K562 (cell line): ENCODE data around the gene B4GALNT3. TPM values are rescaled to one million over a fixed set of nuclear protein-coding genes. Genes with fewer than 3 reads are reported as not detected.

Source experiments
- CREM ChIP-seq: IDR thresholded peaks from 2 replicates; pipeline ENCODE4 v1.6.1; 2014; ENCODE audit warnings: antibody characterized with exemption, low read depth
- EHMT2 ChIP-seq: fragments of 450-650 bp; IDR thresholded peaks from 2 replicates; pipeline ENCODE4 v1.6.1; 2018; ENCODE audit warnings: antibody characterized with exemption
- ESRRB ChIP-seq: fragments of 250-450 bp; sonication (Bioruptor Pico); IDR thresholded peaks from 2 replicates; pipeline ENCODE4 v1.5.0; 2020; ENCODE audit warnings: mild to moderate bottlenecking, moderate library complexity, borderline replicate concordance
- ETV6 ChIP-seq, 3 experiments: fragments of 150-350 bp in 1 of 3; sonication (generic) in 1 of 3; formaldehyde crosslinking in 1 of 3; IDR thresholded peaks; 2 replicates each; pipeline versions ENCODE4 v1.6.1 to v1.8.0; 2014 to 2022; ENCODE audit warnings: borderline replicate concordance in 2 of 3, low read depth in 2 of 3, antibody characterized with exemption in 1 of 3, low read length in 1 of 3, mild to moderate bottlenecking in 1 of 3, missing genetic modification reagents in 1 of 3
- FOSL1 ChIP-seq: fragments of 200-800 bp; sonication (Bioruptor generic); conservative IDR thresholded peaks from 2 replicates; pipeline ENCODE4 v1.6.1; 2016; ENCODE audit warnings: missing genetic modification characterization, missing compliant biosample characterization
- HNRNPLL ChIP-seq: fragments of 200-400 bp; formaldehyde crosslinking; IDR thresholded peaks from 2 replicates; pipeline ENCODE4 v1.6.1; 2017; ENCODE audit warnings: low read length, low read depth, mild to moderate bottlenecking; ENCODE audit not compliant: poor library complexity, severe bottlenecking
- NCOA1 ChIP-seq: fragments of 450-650 bp; IDR thresholded peaks from 2 replicates; pipeline ENCODE4 v1.6.1; 2016; ENCODE audit warnings: low read depth
- NR2C1 ChIP-seq, 2 experiments: fragments of 450-650 bp; IDR thresholded peaks; 2 replicates each; pipeline ENCODE4 v1.6.1; 2017; ENCODE audit warnings: mild to moderate bottlenecking in 2 of 2, antibody characterized with exemption in 1 of 2, inconsistent platforms in 1 of 2, missing compliant biosample characterization in 1 of 2, missing genetic modification characterization in 1 of 2
- PHB ChIP-seq: fragments of 250-450 bp; sonication (Bioruptor Pico); IDR thresholded peaks from 2 replicates; pipeline ENCODE4 v1.5.0; 2021
- PTTG1 ChIP-seq: fragments of 450-650 bp; IDR thresholded peaks from 2 replicates; pipeline ENCODE4 v1.6.1; 2016; ENCODE audit warnings: low read depth, mild to moderate bottlenecking, missing genetic modification characterization, missing compliant biosample characterization
- PURB ChIP-seq: sonication (generic); formaldehyde crosslinking; IDR thresholded peaks from 2 replicates; pipeline ENCODE4 v1.9.0; 2021; ENCODE audit warnings: low read depth, mild to moderate bottlenecking, missing genetic modification reagents
- RUNX1 ChIP-seq: sonication (generic); IDR thresholded peaks from 2 replicates; pipeline ENCODE4 v1.6.1; 2016; ENCODE audit warnings: antibody characterized with exemption, low read depth
- U2AF1 ChIP-seq: fragments of 200-400 bp; formaldehyde crosslinking; optimal IDR thresholded peaks from 2 replicates; pipeline ENCODE3; 2017; ENCODE audit warnings: mild to moderate bottlenecking, low read depth, low read length, moderate library complexity
- ZKSCAN3 ChIP-seq: fragments of 250-450 bp; sonication (Bioruptor Pico); IDR thresholded peaks from 2 replicates; pipeline ENCODE4 v1.4.0; 2020
- ZNF121 ChIP-seq: sonication (generic); formaldehyde crosslinking; conservative IDR thresholded peaks from 2 replicates; pipeline ENCODE4 v1.8.0; 2022; ENCODE audit warnings: missing genetic modification reagents
- ZNF133 ChIP-seq: fragments of 250-450 bp; sonication (Bioruptor Pico); IDR thresholded peaks from 2 replicates; pipeline ENCODE4 v1.4.0; 2020; ENCODE audit warnings: mild to moderate bottlenecking
- polyA plus RNA-seq, 8 experiments: library from polyadenylated mRNA; depleted of rRNA in 4 of 8; stranded (reverse) in 5 of 8; unstranded in 3 of 8; fragments of >200 nt; fragmentation: Nextera tagmentation in 2 of 8; fragmentation: Illumina TruSeq in 1 of 8; extraction: Ambion mirVana in 2 of 8; extraction: Trizol in 1 of 8; gene quantifications; 2 replicates each; pipeline versions ENCODE4 v1.2.1 to v1.2.3, GENCODE V29; 2011 to 2014; ENCODE audit warnings: inconsistent platforms in 1 of 8, missing spikeins in 1 of 8
- total RNA-seq, 7 experiments: library from RNA; depleted of rRNA in 6 of 7; stranded (reverse); fragments of >200 nt in 6 of 7; fragmentation: Illumina TruSeq in 2 of 7; extraction: Trizol in 2 of 7; gene quantifications; 2 replicates each; pipeline versions ENCODE4 v1.2.1 to v1.2.3, GENCODE V29; 2011 to 2021; ENCODE audit warnings: low replicate concordance in 1 of 7
- TF ChIP-seq, protein P1 (sequence below): fragments of 450-650 bp; IDR thresholded peaks from 2 replicates; pipeline ENCODE4 v1.7.0; 2016; ENCODE audit warnings: borderline replicate concordance
- TF ChIP-seq, protein P2 (sequence below): fragments of 450-650 bp; IDR thresholded peaks from 2 replicates; pipeline ENCODE4 v1.6.1; 2014; ENCODE audit warnings: low read depth, mild to moderate bottlenecking, moderate library complexity, borderline replicate concordance
- TF ChIP-seq, protein P3 (sequence below): fragments of 250-450 bp; sonication (Bioruptor Pico); IDR thresholded peaks from 2 replicates; pipeline ENCODE4 v1.8.0; 2022; ENCODE audit warnings: inconsistent platforms, mild to moderate bottlenecking, moderate library complexity, borderline replicate concordance

Gene B4GALNT3
- total and polyA plus RNA-seq, 9 of the 15 experiments (the other 6 are each of a cell fraction or from before 2014, with no cell fraction given): 0.04 to 0.36 (median 0.10) TPM; not detected in 6

DNA sequence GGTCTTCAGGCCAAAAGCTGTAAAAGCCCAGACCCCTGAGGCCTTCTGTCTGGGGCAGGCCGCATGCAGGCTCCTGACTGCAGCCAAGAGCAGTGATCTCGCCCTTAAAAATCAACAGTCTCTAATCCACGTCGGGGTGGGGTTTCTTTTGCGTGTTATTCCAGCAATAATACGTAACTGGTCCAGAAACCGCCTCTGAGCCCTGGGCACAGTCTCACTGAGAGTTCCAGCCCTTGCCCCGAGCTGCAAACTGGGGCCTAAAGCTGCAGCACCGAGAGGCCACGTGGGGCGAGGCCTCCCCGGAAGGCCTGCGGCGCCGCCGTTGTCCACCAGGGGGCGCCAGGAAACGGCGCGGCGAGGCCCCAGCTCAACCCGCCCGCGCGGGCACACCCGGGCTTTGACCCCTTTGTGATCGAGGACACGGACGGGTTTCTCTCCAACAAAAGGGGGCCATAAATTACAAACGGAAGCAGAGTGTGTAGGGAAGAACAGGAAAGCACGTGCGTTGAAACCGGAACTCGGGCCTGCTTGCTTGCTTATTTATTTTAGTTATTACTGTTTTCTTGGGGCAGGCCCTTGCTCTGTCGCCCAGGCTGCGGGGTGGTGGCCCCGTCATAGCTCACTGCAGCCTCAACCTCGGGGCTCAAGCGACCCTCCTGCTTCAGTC lies 116.3 kb downstream of the B4GALNT3 start (continued):
- TF ChIP-seq, protein P1, sequence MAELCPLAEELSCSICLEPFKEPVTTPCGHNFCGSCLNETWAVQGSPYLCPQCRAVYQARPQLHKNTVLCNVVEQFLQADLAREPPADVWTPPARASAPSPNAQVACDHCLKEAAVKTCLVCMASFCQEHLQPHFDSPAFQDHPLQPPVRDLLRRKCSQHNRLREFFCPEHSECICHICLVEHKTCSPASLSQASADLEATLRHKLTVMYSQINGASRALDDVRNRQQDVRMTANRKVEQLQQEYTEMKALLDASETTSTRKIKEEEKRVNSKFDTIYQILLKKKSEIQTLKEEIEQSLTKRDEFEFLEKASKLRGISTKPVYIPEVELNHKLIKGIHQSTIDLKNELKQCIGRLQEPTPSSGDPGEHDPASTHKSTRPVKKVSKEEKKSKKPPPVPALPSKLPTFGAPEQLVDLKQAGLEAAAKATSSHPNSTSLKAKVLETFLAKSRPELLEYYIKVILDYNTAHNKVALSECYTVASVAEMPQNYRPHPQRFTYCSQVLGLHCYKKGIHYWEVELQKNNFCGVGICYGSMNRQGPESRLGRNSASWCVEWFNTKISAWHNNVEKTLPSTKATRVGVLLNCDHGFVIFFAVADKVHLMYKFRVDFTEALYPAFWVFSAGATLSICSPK: no peak
- no peak for TF ChIP-seq RUNX1
- no peak for TF ChIP-seq ETV6 (IDR thresholded peaks at IDR 0.05; ENCODE audit: borderline replicate concordance in 1 of 2, low read depth in 2 of 2, low read length in 1 of 2)
- TF ChIP-seq ETV6 (CRISPR knock-in tag; IDR thresholded peaks at IDR 0.05; ENCODE audit: borderline replicate concordance): no peak; the same call in 1 of the 2 replicates
- no peak for TF ChIP-seq ZNF121 (CRISPR knock-in tag)
- TF ChIP-seq EHMT2: no peak
- TF ChIP-seq ZNF133 (CRISPR knock-in tag): no peak
- no peak for TF ChIP-seq FOSL1
- 0 out of 2 replicates have a peak, but pooled peaks have one; percentile 4 for TF ChIP-seq PHB (CRISPR knock-in tag)
- TF ChIP-seq, protein P2, sequence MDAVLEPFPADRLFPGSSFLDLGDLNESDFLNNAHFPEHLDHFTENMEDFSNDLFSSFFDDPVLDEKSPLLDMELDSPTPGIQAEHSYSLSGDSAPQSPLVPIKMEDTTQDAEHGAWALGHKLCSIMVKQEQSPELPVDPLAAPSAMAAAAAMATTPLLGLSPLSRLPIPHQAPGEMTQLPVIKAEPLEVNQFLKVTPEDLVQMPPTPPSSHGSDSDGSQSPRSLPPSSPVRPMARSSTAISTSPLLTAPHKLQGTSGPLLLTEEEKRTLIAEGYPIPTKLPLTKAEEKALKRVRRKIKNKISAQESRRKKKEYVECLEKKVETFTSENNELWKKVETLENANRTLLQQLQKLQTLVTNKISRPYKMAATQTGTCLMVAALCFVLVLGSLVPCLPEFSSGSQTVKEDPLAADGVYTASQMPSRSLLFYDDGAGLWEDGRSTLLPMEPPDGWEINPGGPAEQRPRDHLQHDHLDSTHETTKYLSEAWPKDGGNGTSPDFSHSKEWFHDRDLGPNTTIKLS: 0 out of 2 replicates have a peak, but pooled peaks have one; percentile 46
- TF ChIP-seq PTTG1 (tag): no peak
- TF ChIP-seq HNRNPLL: no peak
- TF ChIP-seq, protein P3, sequence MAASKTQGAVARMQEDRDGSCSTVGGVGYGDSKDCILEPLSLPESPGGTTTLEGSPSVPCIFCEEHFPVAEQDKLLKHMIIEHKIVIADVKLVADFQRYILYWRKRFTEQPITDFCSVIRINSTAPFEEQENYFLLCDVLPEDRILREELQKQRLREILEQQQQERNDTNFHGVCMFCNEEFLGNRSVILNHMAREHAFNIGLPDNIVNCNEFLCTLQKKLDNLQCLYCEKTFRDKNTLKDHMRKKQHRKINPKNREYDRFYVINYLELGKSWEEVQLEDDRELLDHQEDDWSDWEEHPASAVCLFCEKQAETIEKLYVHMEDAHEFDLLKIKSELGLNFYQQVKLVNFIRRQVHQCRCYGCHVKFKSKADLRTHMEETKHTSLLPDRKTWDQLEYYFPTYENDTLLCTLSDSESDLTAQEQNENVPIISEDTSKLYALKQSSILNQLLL (CRISPR knock-in tag): no peak
- no peak for TF ChIP-seq CREM
- no peak for TF ChIP-seq ZKSCAN3 (CRISPR knock-in tag)
- no peak for TF ChIP-seq U2AF1
- TF ChIP-seq PURB (CRISPR knock-in tag): no peak
- peak; percentile 31; the same call in 1 of the 2 replicates for TF ChIP-seq NR2C1 (IDR thresholded peaks at IDR 0.05)
- no peak for TF ChIP-seq NR2C1 (tag; IDR thresholded peaks at IDR 0.05)
- TF ChIP-seq NCOA1: no peak
- TF ChIP-seq ESRRB (CRISPR knock-in tag): no peak
